ENCODE results near the gene VPS51. TPM values are rescaled to one million over a fixed set of nuclear protein-coding genes. Genes with fewer than 3 reads are reported as not detected.

VPS51 gene
- total RNA-seq, 3 donors from 2014 or later (not counting 1 experiment from before 2014, with no cell fraction given), result 180 to 197 (median 184) TPM

DNA sequence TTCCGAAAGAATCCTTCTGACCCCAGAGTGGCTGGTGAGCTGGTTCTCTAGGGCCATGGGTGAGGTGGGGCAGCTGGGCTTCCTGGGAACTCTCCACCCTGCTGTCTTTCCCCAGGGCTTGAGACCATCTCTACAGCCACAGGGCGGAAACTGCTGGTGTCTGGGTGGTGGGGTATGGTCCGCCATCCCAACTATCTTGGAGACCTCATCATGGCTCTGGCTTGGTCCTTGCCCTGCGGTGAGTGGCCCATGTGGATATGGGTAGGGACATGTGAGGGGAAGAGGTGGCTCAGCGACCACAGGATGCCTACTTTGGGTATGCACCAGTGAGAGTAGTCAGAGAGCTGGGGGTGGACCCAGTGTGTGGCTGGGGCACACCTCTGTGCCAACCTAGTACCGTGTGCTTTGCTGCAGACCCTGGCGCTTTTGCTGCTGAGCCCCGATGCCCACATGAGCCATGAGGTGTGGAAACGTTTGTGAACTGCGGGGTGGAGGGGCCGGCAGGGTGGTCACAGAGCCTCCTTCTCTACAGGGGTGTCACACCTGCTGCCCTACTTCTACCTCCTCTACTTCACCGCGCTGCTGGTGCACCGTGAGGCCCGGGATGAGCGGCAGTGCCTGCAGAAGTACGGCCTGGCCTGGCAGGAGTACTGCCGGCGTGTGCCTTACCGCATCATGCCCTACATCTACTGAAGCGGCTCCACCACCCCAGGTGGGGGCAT is 19.5 kb downstream of the VPS51 start:
- H3K4me3 Mint-ChIP-seq, result peak overlapping the region; percentile 35
- intact Hi-C loops (cut with micrococcal nuclease), result loop anchor here (2.0 to 10.0 kb wide), 2 partner anchors 19 to 341 kb away; partner anchors contain the start of genes SF1 and SYVN1
- no peaks in the 10 kb centered on the region for H3K27me3 Mint-ChIP-seq (ENCODE audit: low read depth in 2 of 2)
- no peak for TF ChIP-seq CTCF (IDR thresholded peaks at IDR 0.05)
- peaks cover 37 to 50% of the 10 kb centered on the region in 2 donors for H3K4me1 Mint-ChIP-seq
- no peak for ATAC-seq
- H3K36me3 Mint-ChIP-seq, result no peaks in the 10 kb centered on the region
- Histone ChIP-seq H3K27ac (ENCODE audit: low read length) (no peak overlapping the region), H3K27me3 (ENCODE audit: control insufficient read depth, insufficient read depth, low read length) (no peaks in the 10 kb centered on the region), H3K4me1 (ENCODE audit: control insufficient read depth, insufficient read depth, low read length) (peaks cover 59% of the 10 kb centered on the region), H3K9me3 (ENCODE audit: control insufficient read depth, insufficient read depth, low read length) (no peaks in the 10 kb centered on the region), H3K36me3 (ENCODE audit: control insufficient read depth, insufficient read depth, low read length) (peaks cover 29% of the 10 kb centered on the region), H3K4me3 (ENCODE audit: low read length) (no peak overlapping the region)
- H3K27ac Mint-ChIP-seq, result peak overlapping the region in 1 of 2 donors; percentile 99
- 96% methylated on average over 21 of the region's 21 CpGs for WGBS (ENCODE audit: insufficient coverage)
- H3K9me3 Mint-ChIP-seq, result no peaks in the 10 kb centered on the region
- DNase-seq, result peak in 1 of 2 donors; percentile 20

GRCh38 chr11:65116370-65117205 is 20.6 kb downstream of the VPS51 start:
- DNase-seq (peak in 1 of 2 donors; percentile 80), ATAC-seq (peak; percentile 3 to 21 (median 3))
- peaks cover 37 to 48% of the 10 kb centered on the region in 2 donors for H3K4me1 Mint-ChIP-seq
- TF ChIP-seq CTCF (IDR thresholded peaks at IDR 0.05), result no peak
- Histone ChIP-seq H3K36me3 (ENCODE audit: control insufficient read depth, insufficient read depth, low read length) (peaks cover 35% of the 10 kb centered on the region), H3K9me3 (ENCODE audit: control insufficient read depth, insufficient read depth, low read length) (no peaks in the 10 kb centered on the region), H3K27me3 (ENCODE audit: control insufficient read depth, insufficient read depth, low read length) (no peaks in the 10 kb centered on the region), H3K4me3 (ENCODE audit: low read length) (peak overlapping the region; percentile 75), H3K4me1 (ENCODE audit: control insufficient read depth, insufficient read depth, low read length) (peaks cover 59% of the 10 kb centered on the region), H3K27ac (ENCODE audit: low read length) (peak overlapping the region; percentile 87)
- 24% methylated on average over 68 of the region's 68 CpGs for WGBS (ENCODE audit: insufficient coverage)
- H3K9me3 Mint-ChIP-seq, result no peaks in the 10 kb centered on the region
- intact Hi-C loops (cut with micrococcal nuclease), result loop anchor here (1.0 to 10.0 kb wide), 5 partner anchors 18 to 342 kb away; partner anchors contain the start of genes CDCA5, SF1, SYVN1 and VPS51
- no peaks in the 10 kb centered on the region for H3K36me3 Mint-ChIP-seq
- peak overlapping the region; percentile 86 for H3K4me3 Mint-ChIP-seq
- H3K27ac Mint-ChIP-seq, result peak overlapping the region; percentile 88 to 99
- no peaks in the 10 kb centered on the region for H3K27me3 Mint-ChIP-seq (ENCODE audit: low read depth in 2 of 2)

- ATAC-seq (peak; percentile 74 to 89 (median 77)), DNase-seq (peak; percentile 100)
- Histone ChIP-seq H3K4me1 (ENCODE audit: control insufficient read depth, insufficient read depth, low read length) (peaks cover 55% of the 10 kb centered on the region), H3K27ac (ENCODE audit: low read length) (peak within 1 kb of the TSS; percentile 87), H3K36me3 (ENCODE audit: control insufficient read depth, insufficient read depth, low read length) (peaks cover 35% of the 10 kb centered on the region), H3K4me3 (ENCODE audit: low read length) (peak within 1 kb of the TSS; percentile 75), H3K27me3 (ENCODE audit: control insufficient read depth, insufficient read depth, low read length) (no peaks in the 10 kb centered on the region), H3K9me3 (ENCODE audit: control insufficient read depth, insufficient read depth, low read length) (no peaks in the 10 kb centered on the region)
- H3K4me1 Mint-ChIP-seq, result peaks cover 37 to 50% of the 10 kb centered on the region in 2 donors
- intact Hi-C loops (cut with micrococcal nuclease), result loop anchor here (1.0 to 10.0 kb wide), 5 partner anchors 17 to 343 kb away; partner anchors contain the start of genes CDCA5, SF1, SYVN1 and VPS51
- H3K9me3 Mint-ChIP-seq, result no peaks in the 10 kb centered on the region
- peak within 1 kb of the TSS; percentile 88 to 99 for H3K27ac Mint-ChIP-seq
- H3K27me3 Mint-ChIP-seq (ENCODE audit: low read depth in 2 of 2), result no peaks in the 10 kb centered on the region
- peak; percentile 83 for TF ChIP-seq CTCF (IDR thresholded peaks at IDR 0.05)
- H3K36me3 Mint-ChIP-seq, result no peaks in the 10 kb centered on the region
- under 1% methylated on average over 89 of the region's 89 CpGs for WGBS (ENCODE audit: insufficient coverage)
- H3K4me3 Mint-ChIP-seq, result peak within 1 kb of the TSS; percentile 86
Observed at GRCh38 chr11:65117206-65118096, 21.4 kb downstream of the VPS51 start, which contains the start of gene ZNHIT2. Gene ZNHIT2 (minus strand): TSS chr11:65117701. CDS start chr11:65117653, 48 bp downstream.

Data from natural killer cell (primary cell).